VCaP (cell line): Measurements from ENCODE around the gene ACSS1.

Experiments
- H3K27ac ChIP-seq: fragments of 450-650 bp; 2 replicates; pipeline ENCODE4 v1.5.1; 2017
- CTCF ChIP-seq: fragments of 450-650 bp; conservative IDR thresholded peaks from 2 replicates; pipeline ENCODE4 v1.5.1; 2017; ENCODE audit warnings: mild to moderate bottlenecking, moderate library complexity

The ACSS1 gene

GRCh38 chr20:24996449-24997377 lies 61.2 kb downstream of the ACSS1 start:
- H3K27ac ChIP-seq = peak overlapping the region; percentile 85
- no peak for TF ChIP-seq CTCF

GRCh38 chr20:24995741-24996448 lies 62.0 kb downstream of the ACSS1 start:
- no peak for TF ChIP-seq CTCF

GRCh38 chr20:24994470-24995368 lies 63.2 kb downstream of the ACSS1 start:
- H3K27ac ChIP-seq = peak overlapping the region; percentile 85
- peak; percentile 98 for TF ChIP-seq CTCF

More at GRCh38 chr20:24995741-24996448, 62.0 kb downstream of the ACSS1 start:
- peak overlapping the region; percentile 85 for H3K27ac ChIP-seq

GRCh38 chr20:24994186-24994465 lies 63.8 kb downstream of the ACSS1 start:
- peak overlapping the region; percentile 85 for H3K27ac ChIP-seq
- TF ChIP-seq CTCF = no peak

GRCh38 chr20:24993337-24994185 lies 64.4 kb downstream of the ACSS1 start:
- TF ChIP-seq CTCF = peak; percentile 82
- peak overlapping the region; percentile 85 for H3K27ac ChIP-seq

- TF ChIP-seq CTCF = no peak
- H3K27ac ChIP-seq = peak within 1 kb of the TSS; percentile 85
These were observed 65.3 kb downstream of the ACSS1 start, which contains the start of gene APMAP for GRCh38 chr20:24992487-24993205. APMAP (minus strand) TSS chr20:24992751; CDS start chr20:24992688, 63 bp downstream.
